ENCODE data around the gene THAP11.

THAP11 gene

DNA sequence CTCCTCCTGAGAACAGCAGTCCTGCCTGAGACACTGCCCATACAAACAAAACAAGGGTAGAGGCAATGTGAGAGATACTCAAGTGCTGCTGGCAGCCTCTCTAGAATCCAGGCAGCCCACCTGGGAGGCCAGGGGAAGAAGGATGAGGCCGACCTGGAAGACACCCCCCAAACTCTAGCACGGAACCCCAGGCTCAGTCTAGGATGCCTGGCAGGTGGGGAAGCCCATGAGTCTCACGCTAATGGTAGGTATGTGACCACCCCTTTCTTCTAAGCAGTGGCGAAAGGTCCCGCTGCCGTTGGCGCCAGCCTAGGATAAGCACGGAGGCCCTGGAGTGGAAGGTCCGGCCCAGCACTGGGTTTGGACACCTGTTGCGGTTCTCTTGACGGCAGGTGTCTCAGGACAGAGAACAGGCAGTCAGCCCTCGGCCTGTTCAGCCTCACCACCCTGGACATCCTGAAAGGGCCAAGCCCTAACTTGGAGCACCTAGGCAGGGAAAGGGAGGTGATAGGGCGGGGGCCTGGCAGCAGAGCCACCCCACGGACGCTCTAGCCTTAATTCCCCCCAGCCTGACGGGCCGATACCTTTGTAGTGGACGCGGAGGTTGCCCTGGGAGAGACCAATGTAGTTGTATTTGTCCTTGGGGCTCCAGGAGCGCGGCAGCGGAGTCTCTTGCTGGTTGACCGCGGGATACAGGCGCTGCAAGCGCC lies 36.2 kb upstream of the THAP11 start:
- Histone ChIP-seq H3K27me3 (ENCODE audit: insufficient read depth, poor library complexity, severe bottlenecking) (no peaks in the 10 kb centered on the region), H3K4me3 (replicated peaks; ENCODE audit: insufficient read depth, low read length) (peak overlapping the region; percentile 80), H3K27ac (replicated peaks) (peak overlapping the region; percentile 80)
- TF ChIP-seq POLR2AphosphoS5 (IDR thresholded peaks at IDR 0.05; ENCODE audit: low read depth) (no peak), GABPA (IDR thresholded peaks at IDR 0.05; ENCODE audit: low read depth) (no peak)
- TF ChIP-seq, protein P1, sequence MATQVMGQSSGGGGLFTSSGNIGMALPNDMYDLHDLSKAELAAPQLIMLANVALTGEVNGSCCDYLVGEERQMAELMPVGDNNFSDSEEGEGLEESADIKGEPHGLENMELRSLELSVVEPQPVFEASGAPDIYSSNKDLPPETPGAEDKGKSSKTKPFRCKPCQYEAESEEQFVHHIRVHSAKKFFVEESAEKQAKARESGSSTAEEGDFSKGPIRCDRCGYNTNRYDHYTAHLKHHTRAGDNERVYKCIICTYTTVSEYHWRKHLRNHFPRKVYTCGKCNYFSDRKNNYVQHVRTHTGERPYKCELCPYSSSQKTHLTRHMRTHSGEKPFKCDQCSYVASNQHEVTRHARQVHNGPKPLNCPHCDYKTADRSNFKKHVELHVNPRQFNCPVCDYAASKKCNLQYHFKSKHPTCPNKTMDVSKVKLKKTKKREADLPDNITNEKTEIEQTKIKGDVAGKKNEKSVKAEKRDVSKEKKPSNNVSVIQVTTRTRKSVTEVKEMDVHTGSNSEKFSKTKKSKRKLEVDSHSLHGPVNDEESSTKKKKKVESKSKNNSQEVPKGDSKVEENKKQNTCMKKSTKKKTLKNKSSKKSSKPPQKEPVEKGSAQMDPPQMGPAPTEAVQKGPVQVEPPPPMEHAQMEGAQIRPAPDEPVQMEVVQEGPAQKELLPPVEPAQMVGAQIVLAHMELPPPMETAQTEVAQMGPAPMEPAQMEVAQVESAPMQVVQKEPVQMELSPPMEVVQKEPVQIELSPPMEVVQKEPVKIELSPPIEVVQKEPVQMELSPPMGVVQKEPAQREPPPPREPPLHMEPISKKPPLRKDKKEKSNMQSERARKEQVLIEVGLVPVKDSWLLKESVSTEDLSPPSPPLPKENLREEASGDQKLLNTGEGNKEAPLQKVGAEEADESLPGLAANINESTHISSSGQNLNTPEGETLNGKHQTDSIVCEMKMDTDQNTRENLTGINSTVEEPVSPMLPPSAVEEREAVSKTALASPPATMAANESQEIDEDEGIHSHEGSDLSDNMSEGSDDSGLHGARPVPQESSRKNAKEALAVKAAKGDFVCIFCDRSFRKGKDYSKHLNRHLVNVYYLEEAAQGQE (IDR thresholded peaks at IDR 0.05; ENCODE audit: insufficient replicate concordance, low read depth): no peak
- peak in 1 of 2 experiments; percentile 14 for DNase-seq (ENCODE audit: low read depth in 1 of 2, low spot score in 1 of 2)

DNA sequence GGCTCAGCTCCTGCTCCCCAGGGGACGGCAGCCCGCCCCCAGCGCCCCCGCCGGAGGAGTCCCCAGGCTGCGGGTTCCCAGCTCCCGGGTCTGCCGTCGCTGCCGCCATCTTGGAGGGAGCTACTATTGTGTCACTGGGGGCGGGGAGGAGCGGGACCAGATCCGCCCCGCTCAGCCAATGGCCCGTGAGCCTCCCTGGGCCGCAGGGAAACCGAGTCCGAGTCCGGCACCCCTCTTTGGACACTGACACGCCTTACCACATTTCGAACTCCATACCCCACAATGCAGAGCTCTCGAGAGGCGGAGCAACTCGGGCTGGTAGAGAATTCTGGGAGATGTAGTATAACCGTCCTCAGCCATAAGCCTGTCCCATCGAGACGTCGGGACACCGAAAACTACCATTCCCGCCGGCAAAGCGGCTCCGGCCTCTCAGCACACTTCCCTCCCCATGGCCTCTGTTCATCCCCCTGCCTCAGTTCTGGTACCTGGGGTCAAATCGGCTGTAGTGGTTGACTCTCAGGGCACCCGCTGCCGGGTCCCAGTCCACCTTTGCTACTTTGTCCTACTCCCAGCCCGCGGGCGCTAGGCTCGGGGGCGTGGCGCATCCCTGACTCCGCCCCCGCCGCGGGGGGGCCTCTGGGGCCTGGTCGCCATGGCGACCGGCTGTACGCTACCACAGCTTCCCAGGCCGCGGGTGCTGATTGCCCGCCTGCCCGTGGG lies 35.5 kb upstream of the THAP11 start, which contains the start of the genes RANBP10 and TSNAXIP1:
TSS of gene RANBP10 (minus strand) at position 133 of the 720 bp plus-strand sequence. CDS start at position 109, 24 bp downstream.
TSS of gene TSNAXIP1 (plus strand) at position 462 of the 720 bp plus-strand sequence. CDS start 261 bp downstream, outside the sequence.
- TF ChIP-seq CTCF (IDR thresholded peaks at IDR 0.05; ENCODE audit: insufficient read depth, low read length): no peak
- TF ChIP-seq, protein P1 (IDR thresholded peaks at IDR 0.05; ENCODE audit: insufficient replicate concordance, low read depth): peak; percentile 77
- peak; percentile 68; the same call in 1 of the 2 replicates for TF ChIP-seq POLR2AphosphoS5 (IDR thresholded peaks at IDR 0.05; ENCODE audit: low read depth)
- TF ChIP-seq SPI1 (IDR thresholded peaks at IDR 0.05; ENCODE audit: borderline replicate concordance, low read depth): peak; percentile 75
- 0 out of 2 replicates have a peak, but pooled peaks have one; percentile 29 for TF ChIP-seq GABPA (IDR thresholded peaks at IDR 0.05; ENCODE audit: low read depth)
- Histone ChIP-seq H3K27ac (replicated peaks) (peak within 1 kb of the TSS; percentile 80), H3K27me3 (ENCODE audit: insufficient read depth, poor library complexity, severe bottlenecking) (no peaks in the 10 kb centered on the region), H3K4me3 (replicated peaks; ENCODE audit: insufficient read depth, low read length) (peak within 1 kb of the TSS; percentile 80)
- DNase-seq (ENCODE audit: low read depth in 1 of 2, low spot score in 1 of 2): peak; percentile 99

DNA sequence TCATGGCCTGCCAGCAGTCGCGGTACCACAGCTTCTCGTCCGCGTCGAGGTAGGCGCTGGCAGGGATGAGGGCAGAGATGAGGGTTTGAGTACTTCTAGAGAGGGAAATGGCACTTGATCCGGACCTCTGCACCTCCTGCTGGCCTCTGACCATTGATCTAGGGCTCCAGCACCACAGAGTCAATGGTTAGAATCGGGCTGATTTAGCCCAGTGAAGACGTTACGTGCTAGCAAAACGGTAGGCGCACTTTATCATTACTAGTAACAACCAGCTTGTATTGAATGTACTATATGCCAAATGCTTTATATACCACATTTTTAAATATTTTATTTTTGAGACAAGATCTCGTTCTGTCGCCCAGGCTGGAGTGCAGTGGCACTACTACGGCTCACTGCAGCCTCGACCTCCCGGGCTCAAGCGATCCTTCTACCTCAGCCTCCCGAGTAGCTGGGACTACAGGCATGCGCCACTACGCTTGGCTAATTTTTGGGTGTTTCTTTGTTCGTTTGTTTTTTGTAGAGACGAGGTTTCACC lies 34.9 kb upstream of the THAP11 start:
- TF ChIP-seq SPI1 (IDR thresholded peaks at IDR 0.05; ENCODE audit: borderline replicate concordance, low read depth): no peak
- TF ChIP-seq CTCF (IDR thresholded peaks at IDR 0.05; ENCODE audit: insufficient read depth, low read length): no peak
- TF ChIP-seq POLR2AphosphoS5 (IDR thresholded peaks at IDR 0.05; ENCODE audit: low read depth): no peak
- no peak for TF ChIP-seq GABPA (IDR thresholded peaks at IDR 0.05; ENCODE audit: low read depth)
- TF ChIP-seq, protein P1 (IDR thresholded peaks at IDR 0.05; ENCODE audit: insufficient replicate concordance, low read depth): no peak
- DNase-seq (ENCODE audit: low read depth in 1 of 2, low spot score in 1 of 2): no peak
- no peaks in the 10 kb centered on the region for H3K27me3 ChIP-seq (ENCODE audit: insufficient read depth, poor library complexity, severe bottlenecking)
- peak overlapping the region; percentile 80 for H3K27ac ChIP-seq (replicated peaks)
- H3K4me3 ChIP-seq (replicated peaks; ENCODE audit: insufficient read depth, low read length): peak overlapping the region; percentile 80

Measured in HL-60 (cell line).